ENCODE data around the gene PLD5. TPM values are rescaled to one million over a fixed set of nuclear protein-coding genes. Genes with fewer than 3 reads are reported as not detected.

PLD5 gene
- total RNA-seq, 1 donor from 2014 or later: 1.9 TPM

DNA sequence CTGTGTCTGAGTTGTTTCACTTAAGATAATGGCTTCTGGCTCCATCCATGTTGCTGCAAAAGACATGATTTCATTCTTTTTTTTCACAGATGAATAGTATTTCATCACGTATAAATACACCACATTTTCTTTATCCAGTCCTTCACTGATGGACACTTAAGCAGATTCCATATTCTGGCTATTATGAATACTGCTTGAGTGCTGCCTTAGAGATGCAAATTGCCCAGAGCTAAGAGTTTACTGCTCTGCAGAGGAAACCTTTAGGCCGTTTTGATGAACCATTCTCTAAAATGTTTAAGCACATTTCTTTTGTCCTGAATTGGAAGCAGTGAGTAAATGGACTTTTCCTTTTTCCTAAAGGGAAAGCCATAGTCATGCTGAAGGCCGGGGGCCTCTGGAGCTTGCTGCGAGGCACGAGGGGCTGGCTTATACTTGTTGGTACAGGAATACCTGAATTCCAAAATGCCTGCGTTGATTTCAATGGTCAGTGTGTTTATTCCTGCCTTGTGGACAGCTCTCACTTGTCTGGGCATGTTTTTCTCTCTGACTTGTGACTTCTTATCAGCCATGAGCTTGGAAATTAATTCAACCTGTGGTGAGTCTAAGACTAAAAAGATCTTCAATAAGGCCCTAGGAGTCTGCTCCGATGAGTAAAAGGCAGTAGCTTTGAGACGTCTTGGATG is 324.6 kb downstream of the PLD5 start:
- Histone ChIP-seq H3K36me3 (ENCODE audit: control insufficient read depth, insufficient read depth, low read length) (no peaks in the 10 kb centered on the region), H3K4me3 (ENCODE audit: low read depth, low read length) (no peak overlapping the region), H3K27me3 (ENCODE audit: control insufficient read depth, insufficient read depth, low read length) (no peaks in the 10 kb centered on the region)
- no peak for DNase-seq (ENCODE audit: low read depth)
- TF ChIP-seq, protein P1, sequence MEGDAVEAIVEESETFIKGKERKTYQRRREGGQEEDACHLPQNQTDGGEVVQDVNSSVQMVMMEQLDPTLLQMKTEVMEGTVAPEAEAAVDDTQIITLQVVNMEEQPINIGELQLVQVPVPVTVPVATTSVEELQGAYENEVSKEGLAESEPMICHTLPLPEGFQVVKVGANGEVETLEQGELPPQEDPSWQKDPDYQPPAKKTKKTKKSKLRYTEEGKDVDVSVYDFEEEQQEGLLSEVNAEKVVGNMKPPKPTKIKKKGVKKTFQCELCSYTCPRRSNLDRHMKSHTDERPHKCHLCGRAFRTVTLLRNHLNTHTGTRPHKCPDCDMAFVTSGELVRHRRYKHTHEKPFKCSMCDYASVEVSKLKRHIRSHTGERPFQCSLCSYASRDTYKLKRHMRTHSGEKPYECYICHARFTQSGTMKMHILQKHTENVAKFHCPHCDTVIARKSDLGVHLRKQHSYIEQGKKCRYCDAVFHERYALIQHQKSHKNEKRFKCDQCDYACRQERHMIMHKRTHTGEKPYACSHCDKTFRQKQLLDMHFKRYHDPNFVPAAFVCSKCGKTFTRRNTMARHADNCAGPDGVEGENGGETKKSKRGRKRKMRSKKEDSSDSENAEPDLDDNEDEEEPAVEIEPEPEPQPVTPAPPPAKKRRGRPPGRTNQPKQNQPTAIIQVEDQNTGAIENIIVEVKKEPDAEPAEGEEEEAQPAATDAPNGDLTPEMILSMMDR (IDR thresholded peaks at IDR 0.05; ENCODE audit: insufficient read depth, low read length, poor library complexity, severe bottlenecking): no peak

DNA sequence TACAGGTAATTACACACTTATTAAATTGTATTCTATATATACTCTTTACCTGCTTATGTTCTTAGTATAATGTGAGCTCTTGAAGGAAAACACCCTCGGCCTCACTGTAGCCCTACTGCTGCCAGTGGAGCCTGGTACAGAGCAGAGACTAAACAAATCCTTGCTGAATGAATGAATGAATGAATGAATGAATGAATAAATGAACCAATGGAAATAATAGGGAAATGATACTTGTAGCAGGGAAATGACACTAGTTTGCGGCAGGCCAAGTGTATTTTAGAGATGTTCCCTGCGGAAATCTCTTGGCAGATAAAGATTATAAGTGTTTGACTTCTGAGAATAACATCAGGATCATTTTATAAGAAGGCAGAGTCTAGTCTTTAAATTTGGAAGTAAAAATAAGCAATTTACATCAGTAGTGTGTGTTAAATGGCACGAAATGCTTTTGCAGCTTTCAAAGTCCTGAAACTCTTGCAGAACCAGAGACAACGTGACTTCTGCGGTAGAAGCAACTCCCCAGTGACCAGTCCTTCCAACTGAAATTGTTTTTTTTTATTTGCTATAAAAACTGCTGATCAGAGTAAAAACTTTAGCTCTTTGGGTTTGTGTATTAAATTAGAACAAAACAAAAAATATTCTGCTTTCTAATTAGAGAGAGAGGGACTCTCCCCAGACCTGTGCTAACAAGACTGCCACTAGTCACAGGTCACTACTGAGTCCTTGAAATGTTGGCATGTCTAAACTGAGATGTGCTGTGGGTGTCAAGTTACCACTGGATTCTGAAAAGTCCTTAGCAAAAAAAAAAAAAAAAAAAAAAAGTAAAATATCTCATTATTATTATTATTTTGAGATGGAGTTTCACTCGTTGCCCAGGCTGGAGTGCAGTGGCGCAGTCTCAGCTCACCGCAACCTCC is 326.3 kb downstream of the PLD5 start:
- Histone ChIP-seq H3K27me3 (ENCODE audit: control insufficient read depth, insufficient read depth, low read length) (no peaks in the 10 kb centered on the region), H3K36me3 (ENCODE audit: control insufficient read depth, insufficient read depth, low read length) (no peaks in the 10 kb centered on the region), H3K4me3 (ENCODE audit: low read depth, low read length) (no peak overlapping the region)
- no peak for DNase-seq (ENCODE audit: low read depth)
- TF ChIP-seq, protein P1 (IDR thresholded peaks at IDR 0.05; ENCODE audit: insufficient read depth, low read length, poor library complexity, severe bottlenecking): no peak

DNA sequence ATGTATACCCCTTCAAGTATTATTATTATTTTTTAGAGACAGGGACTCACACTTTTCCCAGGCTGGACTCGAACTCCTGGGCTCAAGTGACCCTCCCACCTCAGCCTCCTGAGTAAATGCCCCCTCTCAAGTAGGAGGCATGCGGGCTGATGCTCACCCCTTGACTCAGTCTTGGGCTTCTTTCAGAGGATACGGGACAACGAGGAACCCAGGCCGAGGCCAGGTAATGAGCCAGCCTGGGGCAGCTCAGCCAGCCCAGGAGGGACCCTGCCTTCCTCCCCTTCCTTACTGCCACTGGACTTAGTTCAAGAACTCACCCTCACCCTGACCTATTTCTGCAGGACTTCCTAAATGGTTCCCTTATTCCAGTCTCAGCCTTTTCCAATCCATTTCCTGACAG is 327.6 kb downstream of the PLD5 start:
- no peak overlapping the region for H3K4me3 ChIP-seq (ENCODE audit: low read depth, low read length)
- H3K27me3 ChIP-seq (ENCODE audit: control insufficient read depth, insufficient read depth, low read length): no peaks in the 10 kb centered on the region
- TF ChIP-seq, protein P1 (IDR thresholded peaks at IDR 0.05; ENCODE audit: insufficient read depth, low read length, poor library complexity, severe bottlenecking): no peak
- DNase-seq (ENCODE audit: low read depth): no peak
- no peaks in the 10 kb centered on the region for H3K36me3 ChIP-seq (ENCODE audit: control insufficient read depth, insufficient read depth, low read length)

DNA sequence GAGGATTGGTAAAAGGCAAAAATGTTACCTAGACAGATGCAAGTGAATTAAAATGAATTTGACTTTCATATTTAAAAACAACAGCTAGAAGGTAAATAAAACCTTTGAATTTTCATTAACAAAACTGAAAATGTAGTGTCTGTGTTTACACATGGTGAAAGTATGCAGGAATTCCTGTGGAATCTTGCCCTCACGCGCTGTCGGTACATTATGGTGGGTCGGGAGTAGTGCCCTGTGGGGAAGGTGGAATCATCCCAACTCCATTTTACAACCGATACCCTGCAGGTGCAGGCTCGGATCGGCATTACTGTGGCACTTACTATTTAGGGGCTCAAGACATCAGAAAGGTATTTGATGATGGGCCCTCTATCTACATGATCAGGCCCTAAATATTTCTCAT is 328.4 kb downstream of the PLD5 start:
- Histone ChIP-seq H3K27me3 (ENCODE audit: control insufficient read depth, insufficient read depth, low read length) (no peaks in the 10 kb centered on the region), H3K4me3 (ENCODE audit: low read depth, low read length) (no peak overlapping the region), H3K36me3 (ENCODE audit: control insufficient read depth, insufficient read depth, low read length) (no peaks in the 10 kb centered on the region)
- DNase-seq (ENCODE audit: low read depth): no peak
- TF ChIP-seq, protein P1 (IDR thresholded peaks at IDR 0.05; ENCODE audit: insufficient read depth, low read length, poor library complexity, severe bottlenecking): no peak

DNA sequence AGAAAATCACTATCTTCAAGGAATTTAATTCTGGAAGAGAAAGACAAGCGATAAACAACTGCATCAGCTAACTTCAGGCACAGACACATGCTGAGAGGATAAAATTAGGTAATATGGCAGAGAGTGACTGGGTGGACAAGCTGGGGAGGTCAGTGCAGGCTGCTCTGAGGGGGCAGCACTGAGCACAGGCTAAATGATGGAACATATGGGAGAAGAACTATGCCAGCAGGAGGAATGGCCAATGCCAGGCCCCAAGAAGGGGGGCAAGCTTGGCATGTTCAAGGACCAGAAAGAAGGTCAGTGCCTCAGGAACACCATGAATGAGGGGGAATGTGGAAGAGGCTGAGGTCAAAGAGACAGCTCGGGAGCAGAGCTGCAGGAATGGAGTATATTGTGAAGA is 334.9 kb downstream of the PLD5 start:
- TF ChIP-seq, protein P1 (IDR thresholded peaks at IDR 0.05; ENCODE audit: insufficient read depth, low read length, poor library complexity, severe bottlenecking): no peak
- no peaks in the 10 kb centered on the region for H3K27me3 ChIP-seq (ENCODE audit: control insufficient read depth, insufficient read depth, low read length)
- no peak for DNase-seq (ENCODE audit: low read depth)
- H3K36me3 ChIP-seq (ENCODE audit: control insufficient read depth, insufficient read depth, low read length): no peaks in the 10 kb centered on the region
- H3K4me3 ChIP-seq (ENCODE audit: low read depth, low read length): no peak overlapping the region

All from kidney epithelial cell (primary cell).